Panc1 (cell line): ENCODE measurements around the gene FKBP7. TPM values are rescaled to one million over a fixed set of nuclear protein-coding genes. Genes with fewer than 3 reads are reported as not detected.

Experiments
- ATAC-seq: fragments of 200-7000 bp; cut with Tn5 transposase; 2 replicates; pipeline ENCODE4 v1.9.1; 2020; ENCODE audit warnings: mild to moderate bottlenecking, moderate library complexity
- BruUV-seq: library from RNA; stranded (reverse); fragments of 400-500 nt; replicated peaks from 2 replicates; lab custom pipeline; 2021; lab: Mats Ljungman, UMichigan
- CTCF ChIA-PET: fragments of 300-600 bp; sonication (Branson Sonifier 250); formaldehyde crosslinking; loops from one replicate; lab custom pipeline; 2022; ENCODE audit warnings: antibody characterized with exemption; lab: Charles Lee
- POLR2A ChIA-PET: fragments of 300-600 bp; sonication (Branson Sonifier 250); formaldehyde crosslinking; loops from one replicate; lab custom pipeline; 2022; ENCODE audit warnings: antibody characterized with exemption; lab: Charles Lee
- DNase-seq: peaks from one replicate; pipeline ENCODE4 v3.0.0-alpha.2; 2010; ENCODE audit warnings: low read depth, low spot score
- H3K27ac ChIP-seq: 2 replicates; pipeline ENCODE4 v1.5.1; 2011; ENCODE audit warnings: mild to moderate bottlenecking, low read length, inconsistent platforms
- H3K27me3 ChIP-seq: fragments of 200-500 bp; sonication (Bioruptor generic); 2 replicates; pipeline ENCODE4 v1.6.0; 2014; ENCODE audit warnings: low read length, inconsistent platforms; ENCODE audit not compliant: control insufficient read depth, insufficient read depth
- H3K36me3 ChIP-seq: fragments of 200-500 bp; sonication (Bioruptor generic); 2 replicates; pipeline ENCODE4 v1.5.1; 2014; ENCODE audit warnings: inconsistent platforms, mild to moderate bottlenecking, low read length, moderate library complexity; ENCODE audit not compliant: control insufficient read depth, insufficient read depth
- H3K4me1 ChIP-seq: 2 replicates; pipeline ENCODE4 v1.5.1; 2011; ENCODE audit warnings: inconsistent platforms, mild to moderate bottlenecking, low read length, moderate library complexity; ENCODE audit not compliant: control insufficient read depth, insufficient read depth
- H3K4me3 ChIP-seq, 2 experiments: 2 replicates each; pipeline ENCODE4 v1.5.1; 2011 to 2012; ENCODE audit warnings: low read depth in 2 of 2, low read length in 2 of 2, mild to moderate bottlenecking in 2 of 2, inconsistent platforms in 1 of 2, moderate library complexity in 1 of 2
- H3K9me3 ChIP-seq: fragments of 200-500 bp; sonication (Bioruptor generic); 2 replicates; pipeline ENCODE4 v1.5.1; 2014; ENCODE audit warnings: low read depth, mild to moderate bottlenecking, inconsistent platforms, low read length, moderate library complexity; ENCODE audit not compliant: control insufficient read depth, insufficient read depth
- CTCF ChIP-seq: fragments of 450-650 bp; IDR thresholded peaks from 2 replicates; pipeline ENCODE4 v1.5.1; 2017; ENCODE audit warnings: mild to moderate bottlenecking
- POLR2AphosphoS5 ChIP-seq: IDR thresholded peaks from 2 replicates; pipeline ENCODE4 v1.6.1; 2012; ENCODE audit warnings: mild to moderate bottlenecking, low read depth, low read length, moderate library complexity
- REST ChIP-seq, 2 experiments: IDR thresholded peaks; 2 replicates each; pipeline ENCODE4 v1.6.1; 2011 to 2012; ENCODE audit warnings: low read depth in 2 of 2, control low read depth in 1 of 2, low read length in 1 of 2, mild to moderate bottlenecking in 1 of 2, moderate library complexity in 1 of 2; ENCODE audit not compliant: insufficient read depth in 1 of 2
- SIN3A ChIP-seq: IDR thresholded peaks from 2 replicates; pipeline ENCODE4 v1.6.1; 2012; ENCODE audit warnings: low read depth, mild to moderate bottlenecking, low read length, moderate library complexity, borderline replicate concordance; ENCODE audit not compliant: insufficient read depth
- TCF7L2 ChIP-seq: IDR thresholded peaks from 2 replicates; pipeline ENCODE4 v1.6.1; 2011; ENCODE audit warnings: mild to moderate bottlenecking, low read depth, low read length, inconsistent platforms
- in situ Hi-C: cut with HindIII; loops from 2 replicates; pipeline ENCODE4 v1.10.0; 2016; ENCODE audit warnings: low sequenced_read_pairs, low pct_unique_long_range_greater_than_20kb
- intact Hi-C: fragments of 100-400 bp; cut with micrococcal nuclease; formaldehyde crosslinking; loops from one replicate; pipeline ENCODE4 v1.10.0; 2022; ENCODE audit not compliant: unreplicated experiment
- total RNA-seq: library from RNA; stranded (reverse); gene quantifications from one replicate; pipeline ENCODE4 v1.2.1, GENCODE V29; 2021; ENCODE audit not compliant: unreplicated experiment

Gene FKBP7
- total RNA-seq, 1 experiment from 2014 or later, result 1.8 TPM

- ATAC-seq (no peak), DNase-seq (no peak)
- ChIA-PET CTCF (no interaction called here), POLR2A (no interaction called here)
- in situ Hi-C loops, result no loop called here
- intact Hi-C loops, result loop anchor here (2.0 to 5.0 kb wide), 2 partner anchors 28 to 43 kb away; partner anchors contain the start of genes PJVK and PRKRA
- no peaks in the 10 kb centered on the region for H3K27me3 ChIP-seq
- peaks cover 25% of the 10 kb centered on the region for H3K4me1 ChIP-seq
- peak overlapping the region; percentile 71 to 89 for H3K4me3 ChIP-seq
- TF ChIP-seq REST (IDR thresholded peaks at IDR 0.05; ENCODE audit: insufficient read depth in 1 of 2, low read depth in 2 of 2, low read length in 1 of 2), result no peak
- TF ChIP-seq SIN3A, result no peak
- TF ChIP-seq TCF7L2, result no peak
- TF ChIP-seq CTCF, result peak; percentile 71
- H3K9me3 ChIP-seq, result no peaks in the 10 kb centered on the region
- no TSS peak for BruUV-seq
- H3K27ac ChIP-seq, result no peak overlapping the region; the same call in 1 of the 2 replicates
- no peaks in the 10 kb centered on the region for H3K36me3 ChIP-seq
Measured at GRCh38 chr2:178479275-178479616, 846 bp upstream of the FKBP7 start.

- Histone ChIP-seq H3K36me3 (no peaks in the 10 kb centered on the region), H3K4me3 (peak overlapping the region; percentile 71 to 89), H3K9me3 (no peaks in the 10 kb centered on the region), H3K4me1 (peaks cover 25% of the 10 kb centered on the region), H3K27me3 (no peaks in the 10 kb centered on the region), H3K27ac (peak overlapping the region; percentile 81)
- ChIA-PET POLR2A (no interaction called here), CTCF (no interaction called here)
- ATAC-seq (no peak), DNase-seq (no peak)
- no peak for TF ChIP-seq TCF7L2
- no peak for TF ChIP-seq REST (IDR thresholded peaks at IDR 0.05; ENCODE audit: insufficient read depth in 1 of 2, low read depth in 2 of 2, low read length in 1 of 2)
- TF ChIP-seq CTCF, result no peak
- no peak for TF ChIP-seq SIN3A
- no peak for TF ChIP-seq POLR2AphosphoS5
- no TSS peak for BruUV-seq
- intact Hi-C loops, result loop anchor here (2.0 to 5.0 kb wide), 2 partner anchors 27 to 44 kb away; partner anchors contain the start of genes PJVK and PRKRA
- in situ Hi-C loops, result no loop called here
Measured at GRCh38 chr2:178478130-178478438, 316 bp downstream of the FKBP7 start.
